Vagina (tissue), 2 donors: ENCODE measurements around the gene NPIPB6.

Experiments used
- POLR2A ChIP-seq, 2 donors: fragments of 450-650 bp; IDR thresholded peaks; one replicate each; pipeline ENCODE4 v1.6.1; 2017; ENCODE audit warnings: antibody characterized with exemption in 2 of 2, mild to moderate bottlenecking in 2 of 2, moderate library complexity in 2 of 2
- POLR2AphosphoS5 ChIP-seq, 2 donors: sonication (generic); formaldehyde crosslinking; IDR thresholded peaks; one replicate each; pipeline ENCODE4 v1.9.0; 2017; ENCODE audit warnings: antibody characterized with exemption in 2 of 2, mild to moderate bottlenecking in 2 of 2, low read depth in 1 of 2; ENCODE audit not compliant: insufficient read depth in 1 of 2
- TF ChIP-seq, protein P1 (sequence below), 3 experiments: fragments of 450-650 bp in 2 of 3; fragments of 200-600 bp in 1 of 3; sonication (generic) in 1 of 3; IDR thresholded peaks; one replicate each; pipeline ENCODE4 v1.5.1; 2017 to 2019; ENCODE audit warnings: antibody characterized with exemption in 3 of 3, mild to moderate bottlenecking in 2 of 3, moderate library complexity in 2 of 3

DNA sequence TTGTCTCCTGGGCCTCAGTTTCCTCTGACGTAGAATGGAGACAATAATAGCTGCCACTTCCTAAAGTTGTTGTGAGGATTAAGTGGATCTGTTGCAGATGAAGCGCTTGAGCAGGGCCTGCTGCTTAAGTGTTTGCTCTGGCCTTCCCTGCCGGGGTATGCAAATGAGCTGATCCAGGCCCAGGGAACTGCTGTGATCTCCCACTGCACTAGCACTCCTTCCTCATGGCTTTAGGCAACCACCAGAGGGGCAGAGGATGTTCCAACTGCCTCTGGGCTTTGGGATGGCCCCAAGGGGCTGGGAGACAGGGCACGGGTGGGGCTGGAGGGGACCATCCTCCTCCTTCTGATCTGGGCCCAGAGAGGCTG is 64.8 kb downstream of the NPIPB6 start:
- no peak for TF ChIP-seq POLR2A (IDR thresholded peaks at IDR 0.05)
- TF ChIP-seq, protein P1, sequence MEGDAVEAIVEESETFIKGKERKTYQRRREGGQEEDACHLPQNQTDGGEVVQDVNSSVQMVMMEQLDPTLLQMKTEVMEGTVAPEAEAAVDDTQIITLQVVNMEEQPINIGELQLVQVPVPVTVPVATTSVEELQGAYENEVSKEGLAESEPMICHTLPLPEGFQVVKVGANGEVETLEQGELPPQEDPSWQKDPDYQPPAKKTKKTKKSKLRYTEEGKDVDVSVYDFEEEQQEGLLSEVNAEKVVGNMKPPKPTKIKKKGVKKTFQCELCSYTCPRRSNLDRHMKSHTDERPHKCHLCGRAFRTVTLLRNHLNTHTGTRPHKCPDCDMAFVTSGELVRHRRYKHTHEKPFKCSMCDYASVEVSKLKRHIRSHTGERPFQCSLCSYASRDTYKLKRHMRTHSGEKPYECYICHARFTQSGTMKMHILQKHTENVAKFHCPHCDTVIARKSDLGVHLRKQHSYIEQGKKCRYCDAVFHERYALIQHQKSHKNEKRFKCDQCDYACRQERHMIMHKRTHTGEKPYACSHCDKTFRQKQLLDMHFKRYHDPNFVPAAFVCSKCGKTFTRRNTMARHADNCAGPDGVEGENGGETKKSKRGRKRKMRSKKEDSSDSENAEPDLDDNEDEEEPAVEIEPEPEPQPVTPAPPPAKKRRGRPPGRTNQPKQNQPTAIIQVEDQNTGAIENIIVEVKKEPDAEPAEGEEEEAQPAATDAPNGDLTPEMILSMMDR (IDR thresholded peaks at IDR 0.05): no peak
- TF ChIP-seq POLR2AphosphoS5 (IDR thresholded peaks at IDR 0.05; ENCODE audit: insufficient read depth in 1 of 2, low read depth in 1 of 2): no peak
